Measurements from ENCODE around the gene PIGS.

The PIGS gene

GRCh38 chr17:28549236-28550132 is 21.8 kb downstream of the PIGS start:
- no peak for DNase-seq

- no peak for DNase-seq
Observed at GRCh38 chr17:28548417-28549130, 22.8 kb downstream of the PIGS start.

GRCh38 chr17:28547623-28548416 is 23.5 kb downstream of the PIGS start:
- no peak for DNase-seq

- DNase-seq: no peak
Observed at GRCh38 chr17:28547096-28547622, 24.2 kb downstream of the PIGS start.

GRCh38 chr17:28545787-28546415 is 25.4 kb downstream of the PIGS start:
- no peak for DNase-seq

- no peak for DNase-seq
Observed at GRCh38 chr17:28545141-28545503, 26.2 kb downstream of the PIGS start.

- no peak for DNase-seq
Observed at GRCh38 chr17:28544402-28545140, 26.8 kb downstream of the PIGS start.

- no peak for DNase-seq
Observed at GRCh38 chr17:28541439-28541838, 29.9 kb downstream of the PIGS start.

GRCh38 chr17:28540231-28540630 is 31.1 kb downstream of the PIGS start:
- no peak for DNase-seq

GRCh38 chr17:28538296-28538895 is 32.9 kb downstream of the PIGS start:
- DNase-seq: no peak

GRCh38 chr17:28537219-28537610 is 34.1 kb downstream of the PIGS start:
- DNase-seq: no peak

- no peak for DNase-seq
Observed at GRCh38 chr17:28536532-28537218, 34.6 kb downstream of the PIGS start.

GRCh38 chr17:28534740-28535375 is 36.5 kb downstream of the PIGS start:
- no peak for DNase-seq

- DNase-seq: no peak
Observed at GRCh38 chr17:28533091-28533807, 38.1 kb downstream of the PIGS start.

GRCh38 chr17:28532050-28532960 is 39.0 kb downstream of the PIGS start:
- DNase-seq: no peak

- DNase-seq: no peak
Observed at GRCh38 chr17:28530926-28531325, 40.4 kb downstream of the PIGS start.

GRCh38 chr17:28530250-28530649 is 41.1 kb downstream of the PIGS start:
- DNase-seq: no peak

GRCh38 chr17:28529013-28529400 is 42.3 kb downstream of the PIGS start:
- no peak for DNase-seq

All from NCI-H1417 treated with DMSO at 0.1 percent for 48 hours (cell line).